HepG2 (cell line): ENCODE measurements around the gene PHOSPHO2. TPM values are rescaled to one million over a fixed set of nuclear protein-coding genes. Genes with fewer than 3 reads are reported as not detected.

Source experiments
- ARNT2 ChIP-seq: sonication (generic); formaldehyde crosslinking; IDR thresholded peaks from 2 replicates; pipeline ENCODE4 v1.8.0; 2022; ENCODE audit warnings: mild to moderate bottlenecking, low read depth, missing genetic modification reagents, moderate library complexity
- CREB1 ChIP-seq, 2 experiments: fragments of 450-650 bp in 1 of 2; IDR thresholded peaks; 2 replicates each; pipeline ENCODE4 v1.6.1; 2016 to 2017; ENCODE audit warnings: control low read depth in 1 of 2, mild to moderate bottlenecking in 1 of 2, missing compliant biosample characterization in 1 of 2, missing genetic modification characterization in 1 of 2
- GATAD2A ChIP-seq: IDR thresholded peaks from 2 replicates; pipeline ENCODE4 v1.6.1; 2016
- HMG20B ChIP-seq: conservative IDR thresholded peaks from 2 replicates; pipeline ENCODE4 v1.6.1; 2016; ENCODE audit warnings: missing genetic modification reagents, missing compliant biosample characterization
- KAT2B ChIP-seq: fragments of 150-350 bp; IDR thresholded peaks from 2 replicates; pipeline ENCODE4 v1.6.1; 2014; ENCODE audit warnings: low read depth, low read length, borderline replicate concordance
- KLF16 ChIP-seq, 2 experiments: sonication (generic) in 1 of 2; formaldehyde crosslinking in 1 of 2; IDR thresholded peaks; 2 replicates each; pipeline versions ENCODE4 v1.6.1 to v1.8.0; 2016 to 2023; ENCODE audit warnings: missing genetic modification reagents in 2 of 2, missing compliant biosample characterization in 1 of 2
- MXD4 ChIP-seq: IDR thresholded peaks from 2 replicates; pipeline ENCODE4 v1.6.1; 2016; ENCODE audit warnings: mild to moderate bottlenecking, missing biosample characterization, missing genetic modification reagents
- MYPOP ChIP-seq: sonication (generic); formaldehyde crosslinking; IDR thresholded peaks from 2 replicates; pipeline ENCODE4 v1.8.1; 2023; ENCODE audit warnings: mild to moderate bottlenecking, moderate library complexity, missing genetic modification reagents
- POLR2G ChIP-seq: fragments of 200-400 bp; formaldehyde crosslinking; IDR thresholded peaks from 2 replicates; pipeline ENCODE4 v1.6.1; 2018; ENCODE audit warnings: mild to moderate bottlenecking, low read depth, low read length, moderate library complexity
- SMAD3 ChIP-seq: sonication (generic); formaldehyde crosslinking; IDR thresholded peaks from 2 replicates; pipeline ENCODE4 v1.4.0; 2020; ENCODE audit warnings: missing genetic modification reagents
- SOX5 ChIP-seq: IDR thresholded peaks from 2 replicates; pipeline ENCODE4 v1.6.1; 2016; ENCODE audit warnings: borderline replicate concordance
- TCF7 ChIP-seq: sonication (generic); IDR thresholded peaks from 2 replicates; pipeline ENCODE4 v1.6.1; 2016; ENCODE audit warnings: antibody characterized with exemption, low read depth
- THAP9 ChIP-seq: sonication (generic); formaldehyde crosslinking; IDR thresholded peaks from 2 replicates; pipeline ENCODE4; 2020; ENCODE audit warnings: missing genetic modification reagents, mild to moderate bottlenecking, borderline replicate concordance
- YEATS2 ChIP-seq: sonication (generic); formaldehyde crosslinking; IDR thresholded peaks from 2 replicates; pipeline ENCODE4 v1.4.0; 2020; ENCODE audit warnings: missing genetic modification reagents, borderline replicate concordance
- ZNF18 ChIP-seq: sonication (generic); formaldehyde crosslinking; IDR thresholded peaks from 2 replicates; pipeline ENCODE4 v1.8.0; 2022; ENCODE audit warnings: mild to moderate bottlenecking, missing genetic modification reagents; ENCODE audit not compliant: insufficient replicate concordance
- ZNF646 ChIP-seq: sonication (generic); formaldehyde crosslinking; IDR thresholded peaks from 2 replicates; pipeline ENCODE4 v1.9.0; 2021; ENCODE audit warnings: mild to moderate bottlenecking, missing genetic modification reagents
- polyA plus RNA-seq, 8 experiments: library from polyadenylated mRNA; depleted of rRNA in 3 of 8; stranded (reverse) in 7 of 8; unstranded in 1 of 8; fragments of >200 nt; fragmentation: Illumina TruSeq in 4 of 8; extraction: Trizol in 4 of 8; gene quantifications; 2 replicates each; pipeline versions ENCODE4 v1.2.1 to v1.2.3, GENCODE V29; 2011 to 2016; ENCODE audit warnings: low read depth in 4 of 8, missing spikeins in 1 of 8, mixed read lengths in 1 of 8; ENCODE audit not compliant: insufficient read depth in 1 of 8
- total RNA-seq, 5 experiments: library from RNA; depleted of rRNA; stranded (reverse); fragments of >200 nt; fragmentation: Illumina TruSeq; extraction: Trizol; gene quantifications; 2 replicates each; pipeline ENCODE4 v1.2.3, GENCODE V29; 2016; ENCODE audit warnings: low read depth in 1 of 5

The PHOSPHO2 gene
- total and polyA plus RNA-seq, 2 of the 13 experiments (the other 11 are each of a cell fraction or from before 2014, with no cell fraction given) = 6.1 to 11.4 TPM

- TF ChIP-seq ZNF18 (CRISPR knock-in tag) (no peak), POLR2G (no peak), YEATS2 (peak; percentile 67; the same call in 1 of the 2 replicates), GATAD2A (peak; percentile 89), ARNT2 (CRISPR knock-in tag) (no peak), MYPOP (0 out of 2 replicates have a peak, but pooled peaks have one; percentile 11), TCF7 (peak; percentile 44; the same call in 1 of the 2 replicates), HMG20B (CRISPR knock-in tag) (no peak), THAP9 (CRISPR knock-in tag) (no peak), CREB1 (IDR thresholded peaks at IDR 0.05) (no peak), CREB1 (CRISPR knock-in tag; IDR thresholded peaks at IDR 0.05) (peak; percentile 64), KAT2B (no peak), MXD4 (CRISPR knock-in tag) (peak; percentile 63; the same call in 1 of the 2 replicates), SOX5 (CRISPR knock-in tag) (peak; percentile 99), SMAD3 (CRISPR knock-in tag) (peak; percentile 66; the same call in 1 of the 2 replicates), ZNF646 (CRISPR knock-in tag) (no peak), KLF16 (CRISPR knock-in tag; IDR thresholded peaks at IDR 0.05) (peak in 1 of 2 experiments; percentile 63; a peak in 1 of 4 replicates)
Observed at GRCh38 chr2:169716938-169717690, 22.8 kb downstream of the PHOSPHO2 start (continued).
